Trophoblast cell (in vitro differentiated cells and primary cell): ENCODE measurements around the gene LRRC56.

Source experiments
- DNase-seq, 2 donors: peaks; one replicate each; pipeline ENCODE4 v3.0.0-alpha.2; 2016
- H2AFZ ChIP-seq: 2 replicates; pipeline ENCODE4 v1.6.1; 2013; ENCODE audit warnings: low read length, moderate library complexity, mild to moderate bottlenecking; ENCODE audit not compliant: insufficient read depth, poor library complexity
- H2AK5ac ChIP-seq: 2 replicates; pipeline ENCODE4 v1.6.1; 2013; ENCODE audit warnings: mild to moderate bottlenecking, low read length
- H2BK120ac ChIP-seq: 2 replicates; pipeline ENCODE4 v1.6.1; 2013; ENCODE audit warnings: low read length, mild to moderate bottlenecking, moderate library complexity; ENCODE audit not compliant: insufficient read depth, poor library complexity
- H2BK12ac ChIP-seq: 2 replicates; pipeline ENCODE4 v1.6.1; 2013; ENCODE audit warnings: mild to moderate bottlenecking, low read length, moderate library complexity
- H2BK5ac ChIP-seq: 2 replicates; pipeline ENCODE4 v1.6.1; 2013; ENCODE audit warnings: low read length, low read depth, moderate library complexity, mild to moderate bottlenecking; ENCODE audit not compliant: poor library complexity
- H3K14ac ChIP-seq: 2 replicates; pipeline ENCODE4 v1.6.1; 2013; ENCODE audit warnings: mild to moderate bottlenecking, low read length
- H3K18ac ChIP-seq: 2 replicates; pipeline ENCODE4 v1.6.1; 2013; ENCODE audit warnings: mild to moderate bottlenecking, low read length
- H3K23ac ChIP-seq: 2 replicates; pipeline ENCODE4 v1.6.1; 2013; ENCODE audit warnings: low read length
- H3K27ac ChIP-seq: 2 replicates; pipeline ENCODE4 v1.5.1; 2013; ENCODE audit warnings: low read depth, mild to moderate bottlenecking, inconsistent platforms, low read length, moderate library complexity
- H3K27me3 ChIP-seq: 2 replicates; pipeline ENCODE4 v1.6.1; 2013; ENCODE audit warnings: inconsistent platforms, mild to moderate bottlenecking, low read length, moderate library complexity; ENCODE audit not compliant: insufficient read depth
- H3K36me3 ChIP-seq, 2 experiments: 1 replicate in 1 of 2; 2 replicates in 1 of 2; pipeline ENCODE4 v1.6.1; 2013; ENCODE audit warnings: low read length in 2 of 2, mild to moderate bottlenecking in 2 of 2, moderate library complexity in 1 of 2; ENCODE audit not compliant: insufficient read depth in 2 of 2, control insufficient read depth in 1 of 2
- H3K4ac ChIP-seq: 2 replicates; pipeline ENCODE4 v1.6.1; 2013; ENCODE audit warnings: low read depth, mild to moderate bottlenecking, low read length, moderate library complexity
- H3K4me1 ChIP-seq, 2 experiments: 1 replicate in 1 of 2; 2 replicates in 1 of 2; pipeline ENCODE4 v1.6.1; 2013; ENCODE audit warnings: low read length in 2 of 2, mild to moderate bottlenecking in 2 of 2, moderate library complexity in 1 of 2; ENCODE audit not compliant: insufficient read depth in 2 of 2, control insufficient read depth in 1 of 2
- H3K4me2 ChIP-seq: 2 replicates; pipeline ENCODE4 v1.6.1; 2013; ENCODE audit warnings: inconsistent platforms, mild to moderate bottlenecking, low read length, moderate library complexity
- H3K4me3 ChIP-seq: 2 replicates; pipeline ENCODE4 v1.5.1; 2013; ENCODE audit warnings: mild to moderate bottlenecking, low read depth, low read length, inconsistent platforms
- H3K79me1 ChIP-seq: one replicate; pipeline ENCODE4 v1.6.1; 2013; ENCODE audit warnings: low read length
- H3K79me2 ChIP-seq: 2 replicates; pipeline ENCODE4 v1.6.1; 2013; ENCODE audit warnings: low read length, mild to moderate bottlenecking; ENCODE audit not compliant: control insufficient read depth, insufficient read depth, poor library complexity
- H3K9ac ChIP-seq: 2 replicates; pipeline ENCODE4 v1.6.1; 2013; ENCODE audit warnings: mild to moderate bottlenecking, low read length
- H3K9me3 ChIP-seq: 2 replicates; pipeline ENCODE4 v1.6.1; 2013; ENCODE audit warnings: low read depth, mild to moderate bottlenecking, control low read depth, inconsistent platforms, low read length; ENCODE audit not compliant: insufficient read depth
- H4K12ac ChIP-seq: 2 replicates; pipeline ENCODE4 v1.6.1; 2013; ENCODE audit warnings: low read depth, mild to moderate bottlenecking, low read length, moderate library complexity
- H4K8ac ChIP-seq: 2 replicates; pipeline ENCODE4 v1.6.1; 2013; ENCODE audit warnings: low read depth, mild to moderate bottlenecking, low read length, moderate library complexity
- H4K91ac ChIP-seq: one replicate; pipeline ENCODE4 v1.6.1; 2013; ENCODE audit warnings: low read depth, mild to moderate bottlenecking, low read length, moderate library complexity
- WGBS: extraction: QIAGEN DNeasy Blood & Tissue Kit; methylation state at CpG from one replicate; pipeline ENCODE4 v1.1.7; 2013; ENCODE audit warnings: missing lambda C conversion rate; ENCODE audit not compliant: insufficient read length, insufficient coverage; ENCODE audit errors: extremely low coverage; 5-methylcytosine and 5-hydroxymethylcytosine counted together

The LRRC56 gene

DNA sequence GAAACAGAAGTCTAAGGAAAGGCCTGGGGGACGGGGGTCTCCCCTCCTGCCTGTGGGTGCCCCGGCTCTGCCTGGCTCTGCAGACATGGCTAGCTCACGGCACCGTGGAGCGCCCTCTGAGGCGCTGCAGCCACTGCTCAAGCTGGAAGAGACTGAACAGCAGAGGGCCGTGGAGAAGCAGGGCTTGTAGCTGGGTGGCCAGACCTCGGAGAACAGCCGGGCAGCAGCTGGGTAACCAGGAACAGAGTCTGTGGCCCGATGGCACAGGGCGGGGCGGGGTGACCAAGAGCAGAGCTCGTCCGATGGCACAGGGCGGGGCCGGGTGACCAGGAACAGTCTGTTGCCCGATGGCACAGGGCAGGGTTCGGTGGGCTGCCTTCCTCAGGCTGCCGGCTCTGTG is 48.3 kb upstream of the LRRC56 start:
- WGBS, result no CpG with 5 or more reads among the region's 19 CpGs
- Histone ChIP-seq H4K8ac (no peak overlapping the region), H3K27ac (no peak overlapping the region)

GRCh38 chr11:489610-490185 is 47.6 kb upstream of the LRRC56 start:
- no peak for DNase-seq
- no peaks in the 10 kb centered on the region for H3K27me3 ChIP-seq
- H3K79me1 ChIP-seq, result no peaks in the 10 kb centered on the region
- H3K79me2 ChIP-seq, result no peaks in the 10 kb centered on the region
- no peak overlapping the region for H3K4ac ChIP-seq
- H3K14ac ChIP-seq, result no peak overlapping the region
- H3K4me3 ChIP-seq, result no peak overlapping the region
- no peak overlapping the region for H2AFZ ChIP-seq
- no peak overlapping the region for H4K8ac ChIP-seq
- no peak overlapping the region for H3K9ac ChIP-seq
- WGBS, result no CpG with 5 or more reads among the region's 37 CpGs
- H4K91ac ChIP-seq, result no peak overlapping the region
- H3K36me3 ChIP-seq, result peaks cover 45 to 51% of the 10 kb centered on the region in 2 experiments
- H3K4me1 ChIP-seq, result no peaks in the 10 kb centered on the region
- H4K12ac ChIP-seq, result no peak overlapping the region
- no peak overlapping the region for H3K23ac ChIP-seq
- H2BK120ac ChIP-seq, result no peak overlapping the region
- H2BK12ac ChIP-seq, result no peak overlapping the region
- H2AK5ac ChIP-seq, result no peak overlapping the region
- H3K27ac ChIP-seq, result no peak overlapping the region
- no peak overlapping the region for H3K4me2 ChIP-seq
- peaks cover 11% of the 10 kb centered on the region for H3K9me3 ChIP-seq
- H2BK5ac ChIP-seq, result no peak overlapping the region
- H3K18ac ChIP-seq, result no peak overlapping the region

More for the DNA sequence above, 48.3 kb upstream of the LRRC56 start:
- peaks cover 38 to 44% of the 10 kb centered on the region in 2 experiments for H3K36me3 ChIP-seq
- H4K91ac ChIP-seq, result no peak overlapping the region
- DNase-seq, result no peak
- H2BK5ac ChIP-seq, result no peak overlapping the region
- no peak overlapping the region for H3K18ac ChIP-seq
- H3K14ac ChIP-seq, result no peak overlapping the region
- H2BK12ac ChIP-seq, result no peak overlapping the region
- no peak overlapping the region for H2AFZ ChIP-seq
- H3K23ac ChIP-seq, result no peak overlapping the region
- no peaks in the 10 kb centered on the region for H3K79me1 ChIP-seq
- H3K4me2 ChIP-seq, result no peak overlapping the region
- H3K9me3 ChIP-seq, result peaks cover 16% of the 10 kb centered on the region
- H3K79me2 ChIP-seq, result no peaks in the 10 kb centered on the region
- H3K4ac ChIP-seq, result no peak overlapping the region
- no peaks in the 10 kb centered on the region for H3K4me1 ChIP-seq
- H3K27me3 ChIP-seq, result no peaks in the 10 kb centered on the region
- H3K9ac ChIP-seq, result no peak overlapping the region
- H3K4me3 ChIP-seq, result no peak overlapping the region
- no peak overlapping the region for H2AK5ac ChIP-seq
- no peak overlapping the region for H4K12ac ChIP-seq
- H2BK120ac ChIP-seq, result no peak overlapping the region

- Histone ChIP-seq H3K79me2 (no peaks in the 10 kb centered on the region), H2AFZ (no peak overlapping the region), H3K79me1 (no peaks in the 10 kb centered on the region), H2AK5ac (no peak overlapping the region), H4K8ac (no peak overlapping the region), H2BK5ac (no peak overlapping the region), H3K18ac (no peak overlapping the region), H3K23ac (no peak overlapping the region), H3K36me3 (peaks cover 51 to 56% of the 10 kb centered on the region in 2 experiments), H4K12ac (no peak overlapping the region), H3K4me2 (no peak overlapping the region), H3K14ac (no peak overlapping the region), H3K27me3 (no peaks in the 10 kb centered on the region), H3K4me1 (no peaks in the 10 kb centered on the region), H2BK120ac (no peak overlapping the region), H3K4me3 (no peak overlapping the region), H3K9ac (no peak overlapping the region), H2BK12ac (no peak overlapping the region), H3K9me3 (peaks cover 5% of the 10 kb centered on the region), H3K27ac (no peak overlapping the region), H3K4ac (no peak overlapping the region), H4K91ac (no peak overlapping the region)
- no peak for DNase-seq
- no CpG with 5 or more reads among the region's 38 CpGs for WGBS
These were observed 47.0 kb upstream of the LRRC56 start for GRCh38 chr11:490186-490929.

GRCh38 chr11:490930-491260 is 46.4 kb upstream of the LRRC56 start:
- H4K91ac ChIP-seq, result no peak overlapping the region
- H2BK120ac ChIP-seq, result no peak overlapping the region
- H3K27ac ChIP-seq, result no peak overlapping the region
- no peak overlapping the region for H4K8ac ChIP-seq
- no peaks in the 10 kb centered on the region for H3K79me2 ChIP-seq
- H3K27me3 ChIP-seq, result no peaks in the 10 kb centered on the region
- H3K14ac ChIP-seq, result no peak overlapping the region
- no CpG with 5 or more reads among the region's 15 CpGs for WGBS
- no peak overlapping the region for H4K12ac ChIP-seq
- peaks cover 55 to 60% of the 10 kb centered on the region in 2 experiments for H3K36me3 ChIP-seq
- H3K9ac ChIP-seq, result no peak overlapping the region
- no peak overlapping the region for H3K4ac ChIP-seq
- H3K18ac ChIP-seq, result no peak overlapping the region
- DNase-seq, result no peak
- H3K9me3 ChIP-seq, result peaks cover 3% of the 10 kb centered on the region
- H3K4me1 ChIP-seq, result no peaks in the 10 kb centered on the region
- H2BK12ac ChIP-seq, result no peak overlapping the region
- H3K23ac ChIP-seq, result no peak overlapping the region
- H3K79me1 ChIP-seq, result no peaks in the 10 kb centered on the region
- no peak overlapping the region for H2AFZ ChIP-seq
- no peak overlapping the region for H3K4me2 ChIP-seq
- no peak overlapping the region for H2BK5ac ChIP-seq
- no peak overlapping the region for H2AK5ac ChIP-seq
- H3K4me3 ChIP-seq, result no peak overlapping the region
